Measurements from ENCODE around the gene LMBR1. TPM values are rescaled to one million over a fixed set of nuclear protein-coding genes. Genes with fewer than 3 reads are reported as not detected.

Gene LMBR1
- total RNA-seq, 2 experiments from 2014 or later, result 114 to 136 TPM

GRCh38 chr7:156675721-156676120 is 217.3 kb downstream of the LMBR1 start:
- POLR2A ChIA-PET, result no interaction called here
- no peak for TF ChIP-seq EZH2phosphoT487 (IDR thresholded peaks at IDR 0.05; ENCODE audit: borderline replicate concordance, low read depth, low read length)
- no peak for TF ChIP-seq CTCF (conservative IDR thresholded peaks at IDR 0.05; ENCODE audit: low read length)
- DNase-seq (ENCODE audit: low spot score), result no peak
- no peaks in the 10 kb centered on the region for H3K79me2 ChIP-seq (ENCODE audit: insufficient read depth, low read depth, low read length)
- peaks cover 65% of the 10 kb centered on the region for H3K36me3 ChIP-seq (ENCODE audit: insufficient read depth, low read length)
- no peak overlapping the region for H3K4me2 ChIP-seq (ENCODE audit: low read length)
- CTCF ChIA-PET (ENCODE audit: unreplicated experiment), result no interaction called here
- no peaks in the 10 kb centered on the region for H3K9me3 ChIP-seq (ENCODE audit: low read length)
- no peaks in the 10 kb centered on the region for H4K20me1 ChIP-seq (ENCODE audit: insufficient read depth, low read length)
- H3K4me1 ChIP-seq (ENCODE audit: insufficient read depth, low read length, poor library complexity, severe bottlenecking), result no peaks in the 10 kb centered on the region
- no TSS peak for BruUV-seq (replicated peaks)
- no peaks in the 10 kb centered on the region for H3K9me2 ChIP-seq (ENCODE audit: insufficient read depth, low read length)
- intact Hi-C loops (cut with micrococcal nuclease; ENCODE audit: unreplicated experiment), result no loop called here
- H2AFZ ChIP-seq (ENCODE audit: low read length), result no peak overlapping the region
- no peak overlapping the region for H3K27ac ChIP-seq (ENCODE audit: low read depth, low read length, poor library complexity, severe bottlenecking)
- no peak overlapping the region for H3K4me3 ChIP-seq (ENCODE audit: low read depth, low read length, poor library complexity, severe bottlenecking)

- Histone ChIP-seq H3K4me3 (ENCODE audit: low read depth, low read length, poor library complexity, severe bottlenecking) (no peak overlapping the region), H3K9me3 (ENCODE audit: low read length) (no peaks in the 10 kb centered on the region), H3K4me1 (ENCODE audit: insufficient read depth, low read length, poor library complexity, severe bottlenecking) (no peaks in the 10 kb centered on the region), H3K27ac (ENCODE audit: low read depth, low read length, poor library complexity, severe bottlenecking) (no peak overlapping the region), H3K9me2 (ENCODE audit: insufficient read depth, low read length) (no peaks in the 10 kb centered on the region), H2AFZ (ENCODE audit: low read length) (no peak overlapping the region), H3K79me2 (ENCODE audit: insufficient read depth, low read depth, low read length) (no peaks in the 10 kb centered on the region), H4K20me1 (ENCODE audit: insufficient read depth, low read length) (no peaks in the 10 kb centered on the region), H3K4me2 (ENCODE audit: low read length) (no peak overlapping the region), H3K36me3 (ENCODE audit: insufficient read depth, low read length) (peaks cover 50% of the 10 kb centered on the region)
- no TSS peak for BruUV-seq (replicated peaks)
- intact Hi-C loops (cut with micrococcal nuclease; ENCODE audit: unreplicated experiment), result no loop called here
- no peak for TF ChIP-seq CTCF (conservative IDR thresholded peaks at IDR 0.05; ENCODE audit: low read length)
- no peak for TF ChIP-seq EZH2phosphoT487 (IDR thresholded peaks at IDR 0.05; ENCODE audit: borderline replicate concordance, low read depth, low read length)
- ChIA-PET POLR2A (no interaction called here), CTCF (ENCODE audit: unreplicated experiment) (no interaction called here)
- no peak for DNase-seq (ENCODE audit: low spot score)
Measured at GRCh38 chr7:156673902-156674301, 219.1 kb downstream of the LMBR1 start.

- BruUV-seq (replicated peaks), result no TSS peak
- POLR2A ChIA-PET, result no interaction called here
- TF ChIP-seq CTCF (conservative IDR thresholded peaks at IDR 0.05; ENCODE audit: low read length) (no peak), EZH2phosphoT487 (IDR thresholded peaks at IDR 0.05; ENCODE audit: borderline replicate concordance, low read depth, low read length) (no peak)
- intact Hi-C loops (cut with micrococcal nuclease; ENCODE audit: unreplicated experiment), result no loop called here
- Histone ChIP-seq H3K9me2 (ENCODE audit: insufficient read depth, low read length) (no peaks in the 10 kb centered on the region), H3K9me3 (ENCODE audit: low read length) (no peaks in the 10 kb centered on the region), H4K20me1 (ENCODE audit: insufficient read depth, low read length) (no peaks in the 10 kb centered on the region), H3K4me3 (ENCODE audit: low read depth, low read length, poor library complexity, severe bottlenecking) (no peak overlapping the region), H3K27ac (ENCODE audit: low read depth, low read length, poor library complexity, severe bottlenecking) (no peak overlapping the region), H3K4me2 (ENCODE audit: low read length) (no peak overlapping the region), H3K79me2 (ENCODE audit: insufficient read depth, low read depth, low read length) (no peaks in the 10 kb centered on the region), H3K36me3 (ENCODE audit: insufficient read depth, low read length) (peaks cover 51% of the 10 kb centered on the region), H3K4me1 (ENCODE audit: insufficient read depth, low read length, poor library complexity, severe bottlenecking) (no peaks in the 10 kb centered on the region), H2AFZ (ENCODE audit: low read length) (no peak overlapping the region)
- no peak for DNase-seq (ENCODE audit: low spot score)
- CTCF ChIA-PET (ENCODE audit: unreplicated experiment), result no interaction called here
Measured at GRCh38 chr7:156673454-156673853, 219.5 kb downstream of the LMBR1 start.
